K562 (cell line): ENCODE measurements around the gene PITPNC1. TPM values are rescaled to one million over a fixed set of nuclear protein-coding genes. Genes with fewer than 3 reads are reported as not detected.
A peak's percentile ranks its signal among the peaks of the same experiment; 100 is the strongest.

ENCODE experiments used
- CHAMP1 ChIP-seq: fragments of 450-650 bp; IDR thresholded peaks from 2 replicates; pipeline ENCODE4 v1.6.1; 2016; ENCODE audit warnings: mild to moderate bottlenecking
- DNMT1 ChIP-seq: fragments of 450-650 bp; IDR thresholded peaks from 2 replicates; pipeline ENCODE4 v1.6.1; 2016; ENCODE audit warnings: antibody characterized with exemption, mild to moderate bottlenecking
- HOXB6 ChIP-seq: fragments of 250-450 bp; sonication (Bioruptor Pico); IDR thresholded peaks from 2 replicates; pipeline ENCODE4 v1.5.1; 2022; ENCODE audit warnings: mild to moderate bottlenecking, borderline replicate concordance
- MCM5 ChIP-seq: fragments of 450-650 bp; IDR thresholded peaks from 2 replicates; pipeline ENCODE4 v1.6.1; 2016; ENCODE audit warnings: low read depth
- MLX ChIP-seq, 2 experiments: fragments of 450-650 bp in 1 of 2; sonication (generic) in 1 of 2; formaldehyde crosslinking; conservative IDR thresholded peaks; 2 replicates each; pipeline versions ENCODE4 v1.4.0 to v1.8.1; 2020 to 2022; ENCODE audit warnings: mild to moderate bottlenecking in 1 of 2, missing genetic modification reagents in 1 of 2
- NFYB ChIP-seq: IDR thresholded peaks from 2 replicates; pipeline ENCODE4 v1.6.1; 2011; ENCODE audit warnings: mild to moderate bottlenecking, moderate library complexity; ENCODE audit not compliant: insufficient read length; ENCODE audit errors: extremely low read depth
- PML ChIP-seq: IDR thresholded peaks from 2 replicates; pipeline ENCODE4 v1.6.1; 2012; ENCODE audit warnings: low read length, inconsistent platforms
- RBBP5 ChIP-seq: fragments of 200-600 bp; sonication (generic); IDR thresholded peaks from 2 replicates; pipeline ENCODE4 v1.6.1; 2012; ENCODE audit warnings: borderline replicate concordance, mild to moderate bottlenecking, low read length, control low read depth, inconsistent platforms; ENCODE audit not compliant: insufficient read depth, poor library complexity, severe bottlenecking
- SMARCB1 ChIP-seq: IDR thresholded peaks from 2 replicates; pipeline ENCODE4 v1.6.1; 2011; ENCODE audit warnings: improper control_type of control experiment, low read depth; ENCODE audit not compliant: insufficient read length
- SNIP1 ChIP-seq: fragments of 450-650 bp; IDR thresholded peaks from 2 replicates; pipeline ENCODE4 v1.7.1; 2017; ENCODE audit warnings: low read depth, mild to moderate bottlenecking
- STAT6 ChIP-seq: sonication (generic); formaldehyde crosslinking; IDR thresholded peaks from 2 replicates; pipeline ENCODE4 v1.8.1; 2023; ENCODE audit warnings: mild to moderate bottlenecking, missing genetic modification reagents
- TAF1 ChIP-seq: IDR thresholded peaks from 2 replicates; pipeline ENCODE4 v1.6.1; 2011; ENCODE audit warnings: mild to moderate bottlenecking, low read length, moderate library complexity; ENCODE audit not compliant: insufficient read depth, control insufficient read depth, severe bottlenecking; ENCODE audit errors: extremely low read depth
- TEAD2 ChIP-seq: fragments of 450-650 bp; IDR thresholded peaks from 2 replicates; pipeline ENCODE4 v1.6.1; 2016; ENCODE audit warnings: missing genetic modification characterization, control low read depth, missing compliant biosample characterization
- TFAM ChIP-seq: fragments of 250-450 bp; sonication (Bioruptor Pico); conservative IDR thresholded peaks from 2 replicates; pipeline ENCODE4 v1.5.0; 2021; ENCODE audit warnings: mild to moderate bottlenecking, moderate library complexity
- ZKSCAN1 ChIP-seq: fragments of 150-350 bp; IDR thresholded peaks from 2 replicates; pipeline ENCODE4 v1.6.1; 2016; ENCODE audit warnings: low read depth, low read length
- ZNF165 ChIP-seq: fragments of 250-450 bp; sonication (Bioruptor Pico); IDR thresholded peaks from 2 replicates; pipeline ENCODE4 v1.4.0; 2020; ENCODE audit warnings: borderline replicate concordance
- ZNF253 ChIP-seq: fragments of 250-450 bp; sonication (Bioruptor Pico); conservative IDR thresholded peaks from 2 replicates; pipeline ENCODE4 v1.6.1; 2021; ENCODE audit warnings: mild to moderate bottlenecking
- polyA plus RNA-seq, 8 experiments: library from polyadenylated mRNA; depleted of rRNA in 4 of 8; stranded (reverse) in 5 of 8; unstranded in 3 of 8; fragments of >200 nt; fragmentation: Nextera tagmentation in 2 of 8; fragmentation: Illumina TruSeq in 1 of 8; extraction: Ambion mirVana in 2 of 8; extraction: Trizol in 1 of 8; gene quantifications; 2 replicates each; pipeline versions ENCODE4 v1.2.1 to v1.2.3, GENCODE V29; 2011 to 2014; ENCODE audit warnings: inconsistent platforms in 1 of 8, missing spikeins in 1 of 8
- total RNA-seq, 7 experiments: library from RNA; depleted of rRNA in 6 of 7; stranded (reverse); fragments of >200 nt in 6 of 7; fragmentation: Illumina TruSeq in 2 of 7; extraction: Trizol in 2 of 7; gene quantifications; 2 replicates each; pipeline versions ENCODE4 v1.2.1 to v1.2.3, GENCODE V29; 2011 to 2021; ENCODE audit warnings: low replicate concordance in 1 of 7
- TF ChIP-seq, protein P1 (sequence below): fragments of 450-650 bp; IDR thresholded peaks from 2 replicates; pipeline ENCODE4 v1.6.1; 2018; ENCODE audit not compliant: partially characterized antibody

The PITPNC1 gene
- total and polyA plus RNA-seq, 9 of the 15 experiments (the other 6 are each of a cell fraction or from before 2014, with no cell fraction given), result 0.11 to 1.1 (median 0.65) TPM

DNA sequence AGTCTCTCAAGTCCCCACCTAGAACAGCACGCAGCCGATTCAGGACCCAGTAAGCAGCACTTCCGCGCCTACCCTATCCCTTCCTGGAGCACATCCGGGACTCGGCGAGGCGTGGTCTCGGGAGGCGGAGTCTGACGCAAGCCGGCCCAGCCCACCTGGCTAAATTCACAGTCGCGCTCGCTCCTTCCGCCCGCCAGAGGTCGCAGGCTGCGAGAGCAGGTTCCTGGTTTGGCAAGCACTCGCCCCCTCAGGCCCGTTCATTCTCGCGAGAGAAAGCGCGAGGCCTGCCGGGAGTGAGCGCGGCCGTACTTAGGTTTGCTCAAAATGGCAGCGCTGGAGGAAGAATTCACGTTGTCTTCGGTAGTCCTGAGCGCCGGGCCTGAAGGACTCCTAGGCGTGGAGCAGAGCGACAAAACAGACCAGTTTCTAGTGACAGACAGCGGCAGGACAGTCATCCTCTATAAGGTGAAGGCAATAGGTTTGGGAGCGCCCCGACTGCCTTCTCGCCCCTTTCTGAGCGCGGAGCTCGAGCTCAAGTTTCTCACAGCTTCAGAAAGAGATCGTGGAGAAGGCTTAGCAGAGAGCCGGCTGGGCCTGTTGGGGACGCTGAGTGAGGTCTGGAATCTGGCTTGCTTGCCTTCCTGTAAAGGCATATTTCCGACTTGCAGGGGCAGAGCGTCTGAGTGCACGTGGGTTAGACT is 340.7 kb downstream of the PITPNC1 start, which contains the start of gene NOL11 (continued):
- TF ChIP-seq, protein P1, sequence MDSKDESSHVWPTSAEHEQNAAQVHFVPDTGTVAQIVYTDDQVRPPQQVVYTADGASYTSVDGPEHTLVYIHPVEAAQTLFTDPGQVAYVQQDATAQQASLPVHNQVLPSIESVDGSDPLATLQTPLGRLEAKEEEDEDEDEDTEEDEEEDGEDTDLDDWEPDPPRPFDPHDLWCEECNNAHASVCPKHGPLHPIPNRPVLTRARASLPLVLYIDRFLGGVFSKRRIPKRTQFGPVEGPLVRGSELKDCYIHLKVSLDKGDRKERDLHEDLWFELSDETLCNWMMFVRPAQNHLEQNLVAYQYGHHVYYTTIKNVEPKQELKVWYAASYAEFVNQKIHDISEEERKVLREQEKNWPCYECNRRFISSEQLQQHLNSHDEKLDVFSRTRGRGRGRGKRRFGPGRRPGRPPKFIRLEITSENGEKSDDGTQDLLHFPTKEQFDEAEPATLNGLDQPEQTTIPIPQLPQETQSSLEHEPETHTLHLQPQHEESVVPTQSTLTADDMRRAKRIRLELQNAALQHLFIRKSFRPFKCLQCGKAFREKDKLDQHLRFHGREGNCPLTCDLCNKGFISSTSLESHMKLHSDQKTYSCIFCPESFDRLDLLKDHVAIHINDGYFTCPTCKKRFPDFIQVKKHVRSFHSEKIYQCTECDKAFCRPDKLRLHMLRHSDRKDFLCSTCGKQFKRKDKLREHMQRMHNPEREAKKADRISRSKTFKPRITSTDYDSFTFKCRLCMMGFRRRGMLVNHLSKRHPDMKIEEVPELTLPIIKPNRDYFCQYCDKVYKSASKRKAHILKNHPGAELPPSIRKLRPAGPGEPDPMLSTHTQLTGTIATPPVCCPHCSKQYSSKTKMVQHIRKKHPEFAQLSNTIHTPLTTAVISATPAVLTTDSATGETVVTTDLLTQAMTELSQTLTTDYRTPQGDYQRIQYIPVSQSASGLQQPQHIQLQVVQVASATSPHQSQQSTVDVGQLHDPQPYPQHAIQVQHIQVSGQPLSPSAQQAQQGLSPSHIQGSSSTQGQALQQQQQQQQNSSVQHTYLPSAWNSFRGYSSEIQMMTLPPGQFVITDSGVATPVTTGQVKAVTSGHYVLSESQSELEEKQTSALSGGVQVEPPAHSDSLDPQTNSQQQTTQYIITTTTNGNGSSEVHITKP, result peak; percentile 66
- TF ChIP-seq HOXB6 (CRISPR knock-in tag), result no peak
- no peak for TF ChIP-seq TFAM
- TF ChIP-seq MLX (CRISPR knock-in tag; conservative IDR thresholded peaks at IDR 0.05), result no peak
- no peak for TF ChIP-seq SMARCB1
- no peak for TF ChIP-seq NFYB
- TF ChIP-seq STAT6 (CRISPR knock-in tag), result peak; percentile 57; the same call in 1 of the 2 replicates
- no peak for TF ChIP-seq TEAD2 (tag)
- TF ChIP-seq ZNF165 (CRISPR knock-in tag), result no peak
- no peak for TF ChIP-seq ZNF253
- peak; percentile 89 for TF ChIP-seq RBBP5
- no peak for TF ChIP-seq MCM5
- peak; percentile 95 for TF ChIP-seq TAF1
- TF ChIP-seq ZKSCAN1, result peak; percentile 75; the same call in 1 of the 2 replicates
- TF ChIP-seq SNIP1, result no peak
- TF ChIP-seq DNMT1, result no peak
- TF ChIP-seq CHAMP1, result no peak
- peak; percentile 88 for TF ChIP-seq PML
